PFSK-1 (cell line): ENCODE results near the gene ADAMTS17.

ENCODE experiments used
- POLR2AphosphoS5 ChIP-seq: IDR thresholded peaks from 2 replicates; pipeline ENCODE4 v1.6.1; 2012; ENCODE audit warnings: low read depth, mild to moderate bottlenecking, control low read depth, low read length, moderate library complexity
- REST ChIP-seq, 2 experiments: IDR thresholded peaks; 2 replicates each; pipeline versions ENCODE4 v1.6.1 to v1.8.0; 2011 to 2012; ENCODE audit warnings: low read depth in 2 of 2, low read length in 2 of 2, control low read depth in 1 of 2, inconsistent platforms in 1 of 2, mild to moderate bottlenecking in 1 of 2, moderate library complexity in 1 of 2; ENCODE audit not compliant: insufficient read depth in 1 of 2
- TAF1 ChIP-seq: IDR thresholded peaks from 2 replicates; pipeline ENCODE4 v1.6.1; 2012; ENCODE audit warnings: low read length, control low read depth, borderline replicate concordance; ENCODE audit not compliant: insufficient read depth

DNA sequence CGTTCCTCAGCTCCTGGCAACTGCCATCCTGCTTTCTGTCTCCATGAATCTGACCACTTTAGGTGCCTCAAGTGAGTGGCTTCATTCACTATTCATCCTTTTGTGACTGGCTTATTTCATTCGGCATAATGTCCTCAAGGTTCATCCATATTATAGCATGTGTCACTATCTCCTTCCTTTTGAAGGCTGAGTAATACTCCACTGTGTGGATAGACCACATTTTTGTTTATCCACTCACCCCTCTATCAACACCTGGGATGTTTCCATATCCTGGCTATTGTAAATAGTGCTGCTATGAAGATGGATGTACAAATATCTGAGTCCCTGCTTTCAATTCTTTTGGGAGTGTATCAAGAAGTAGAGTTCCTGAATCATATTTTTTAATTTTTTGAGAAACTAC is 98.8 kb downstream of the ADAMTS17 start:
- TF ChIP-seq POLR2AphosphoS5: no peak
- TF ChIP-seq TAF1: no peak
- no peak for TF ChIP-seq REST (IDR thresholded peaks at IDR 0.05; ENCODE audit: insufficient read depth in 1 of 2, low read depth in 2 of 2, low read length in 2 of 2)
